Suprapubic skin (tissue), 4 donors: Measurements from ENCODE around the gene SPOPL. TPM values are rescaled to one million over a fixed set of nuclear protein-coding genes. Genes with fewer than 3 reads are reported as not detected.
"Not testable (repeated sequence)": the region's sequence is repeated elsewhere in the genome, so short reads cannot be mapped to it uniquely, and the experiment has no call there.

Source experiments
- DNase-seq, 2 donors: peaks; one replicate each; pipeline ENCODE4 v3.0.0-alpha.2; 2019; ENCODE audit warnings: low spot score in 2 of 2
- H3K27ac ChIP-seq: fragments of 200-600 bp; sonication (generic); one replicate; pipeline ENCODE4 v1.5.1; 2019
- H3K27me3 ChIP-seq: fragments of 200-600 bp; sonication (generic); one replicate; pipeline ENCODE4 v1.5.1; 2019
- H3K36me3 ChIP-seq: fragments of 200-600 bp; sonication (generic); one replicate; pipeline ENCODE4 v1.5.1; 2019
- H3K4me1 ChIP-seq: fragments of 200-600 bp; sonication (generic); one replicate; pipeline ENCODE4 v1.5.1; 2019
- H3K4me3 ChIP-seq: fragments of 200-600 bp; sonication (generic); one replicate; pipeline ENCODE4 v1.5.1; 2019; ENCODE audit warnings: mild to moderate bottlenecking
- H3K9me3 ChIP-seq: fragments of 200-600 bp; sonication (generic); one replicate; pipeline ENCODE4 v1.5.1; 2019
- CTCF ChIP-seq, 2 donors: fragments of 200-600 bp in 1 of 2; fragments of 450-650 bp in 1 of 2; sonication (generic) in 1 of 2; IDR thresholded peaks; one replicate each; pipeline ENCODE4 v1.5.1; 2016 to 2019; ENCODE audit warnings: antibody characterized with exemption in 2 of 2, mild to moderate bottlenecking in 1 of 2, moderate library complexity in 1 of 2
- EP300 ChIP-seq: sonication (generic); formaldehyde crosslinking; IDR thresholded peaks from one replicate; pipeline ENCODE4 v1.6.1; 2017; ENCODE audit warnings: antibody characterized with exemption
- POLR2A ChIP-seq, 2 donors: fragments of 450-650 bp; IDR thresholded peaks; one replicate each; pipeline ENCODE4 v1.6.1; 2017; ENCODE audit warnings: antibody characterized with exemption in 2 of 2, mild to moderate bottlenecking in 2 of 2, moderate library complexity in 2 of 2
- POLR2AphosphoS5 ChIP-seq, 3 donors: sonication (generic); formaldehyde crosslinking; IDR thresholded peaks; one replicate each; pipeline ENCODE4 v1.6.1; 2017; ENCODE audit warnings: antibody characterized with exemption in 3 of 3
- WGBS: methylation state at CpG from one replicate; pipeline ENCODE4 v1.1.5; 2018; 5-methylcytosine and 5-hydroxymethylcytosine counted together
- total RNA-seq, 4 donors: library from RNA; depleted of rRNA; stranded (reverse); fragments of >200 nt; gene quantifications; one replicate each; pipeline ENCODE4 v1.1.0, GENCODE V29; 2016

SPOPL gene
- total RNA-seq, 4 donors from 2014 or later, result 24.8 to 42.4 (median 31.2) TPM

GRCh38 chr2:138474100-138474825 is 27.3 kb upstream of the SPOPL start:
- DNase-seq, result no peak
- H3K36me3 ChIP-seq, result no peaks in the 10 kb centered on the region
- WGBS, result 68% methylated on average over 4 of the region's 4 CpGs
- H3K9me3 ChIP-seq, result no peaks in the 10 kb centered on the region
- H3K27ac ChIP-seq, result no peak overlapping the region
- no peak overlapping the region for H3K4me3 ChIP-seq
- no peak for TF ChIP-seq CTCF (IDR thresholded peaks at IDR 0.05)
- no peak for TF ChIP-seq POLR2A (IDR thresholded peaks at IDR 0.05)
- TF ChIP-seq POLR2AphosphoS5 (IDR thresholded peaks at IDR 0.05), result no peak
- TF ChIP-seq EP300, result no peak
- H3K4me1 ChIP-seq, result peaks cover 5% of the 10 kb centered on the region
- H3K27me3 ChIP-seq, result no peaks in the 10 kb centered on the region

DNA sequence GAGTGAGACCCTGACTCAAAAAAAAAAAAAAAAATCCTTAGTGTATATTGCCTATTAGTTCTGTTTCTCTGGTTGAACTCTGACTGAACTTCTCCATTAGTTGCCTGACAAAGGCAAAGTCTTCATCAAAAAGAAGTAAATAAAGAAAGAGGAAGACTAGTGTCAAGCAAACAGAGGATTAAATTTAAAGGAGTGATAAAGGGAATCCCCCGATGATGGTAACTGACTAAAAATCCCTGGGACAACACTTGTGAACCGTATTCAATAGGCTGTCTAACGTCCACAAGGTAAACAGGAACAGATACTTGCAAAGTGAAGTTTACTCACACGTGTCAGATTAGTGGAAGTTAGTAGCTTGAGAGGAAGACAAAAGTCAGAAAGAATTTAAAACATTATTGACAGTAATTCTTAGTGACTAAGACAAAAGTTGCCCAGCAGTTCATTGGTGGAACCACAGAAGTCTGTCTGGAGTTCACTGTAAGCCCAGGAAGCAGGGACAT is 26.2 kb upstream of the SPOPL start:
- Histone ChIP-seq H3K27ac (no peak overlapping the region), H3K4me3 (no peak overlapping the region), H3K36me3 (no peaks in the 10 kb centered on the region), H3K27me3 (no peaks in the 10 kb centered on the region), H3K9me3 (no peaks in the 10 kb centered on the region), H3K4me1 (peaks cover 5% of the 10 kb centered on the region)
- TF ChIP-seq POLR2A (IDR thresholded peaks at IDR 0.05), result no peak
- no peak for TF ChIP-seq POLR2AphosphoS5 (IDR thresholded peaks at IDR 0.05)
- DNase-seq, result no peak
- WGBS, result 72% methylated on average over 4 of the region's 4 CpGs

DNA sequence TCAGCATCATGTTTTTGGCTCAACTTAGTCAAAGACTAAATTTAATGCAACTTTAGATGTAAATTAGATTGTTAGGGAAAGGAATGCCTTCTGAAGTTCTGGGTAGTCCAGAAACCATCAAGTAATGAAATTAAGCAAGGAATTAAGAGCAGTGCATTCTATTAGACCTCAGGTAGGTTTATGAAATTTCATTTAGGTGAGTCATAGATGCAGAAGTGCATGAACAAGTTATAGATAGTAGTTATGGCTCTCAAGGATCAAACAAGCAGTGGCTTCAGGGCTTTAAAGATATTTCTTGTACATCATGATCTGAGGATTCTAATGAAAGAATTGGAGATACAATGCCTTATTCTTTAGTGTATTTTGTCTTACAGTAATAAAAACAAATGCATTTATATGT is 25.4 kb upstream of the SPOPL start:
- Histone ChIP-seq H3K4me3 (no peak overlapping the region), H3K9me3 (no peaks in the 10 kb centered on the region), H3K27ac (no peak overlapping the region), H3K36me3 (no peaks in the 10 kb centered on the region), H3K4me1 (no peaks in the 10 kb centered on the region), H3K27me3 (no peaks in the 10 kb centered on the region)
- DNase-seq, result no peak
- no peak for TF ChIP-seq EP300
- no peak for TF ChIP-seq POLR2A (IDR thresholded peaks at IDR 0.05)
- TF ChIP-seq POLR2AphosphoS5 (IDR thresholded peaks at IDR 0.05), result no peak
- no peak for TF ChIP-seq CTCF (IDR thresholded peaks at IDR 0.05)

DNA sequence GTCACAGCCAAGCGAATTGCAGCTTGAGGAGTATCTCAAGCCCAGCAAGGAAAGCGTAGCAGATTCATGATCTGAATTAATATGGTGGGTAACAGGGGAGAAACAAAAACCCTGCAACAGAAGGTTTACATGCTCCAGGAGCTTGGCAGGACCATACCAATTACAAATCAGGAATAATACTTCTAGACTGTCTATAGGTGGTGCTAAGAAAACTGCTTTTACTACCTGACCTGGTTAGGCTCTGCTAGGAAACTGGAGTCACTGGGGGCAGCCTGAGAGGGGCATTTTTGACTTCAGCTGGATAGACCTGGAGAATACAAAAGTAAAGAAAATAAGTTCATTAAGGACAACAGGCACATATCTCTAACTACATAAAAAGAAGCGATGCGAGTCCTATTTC is 24.6 kb upstream of the SPOPL start:
- Histone ChIP-seq H3K9me3 (no peaks in the 10 kb centered on the region), H3K4me1 (no peaks in the 10 kb centered on the region)

GRCh38 chr2:138482796-138483195 is 18.8 kb upstream of the SPOPL start:
- not testable (repeated sequence) for H3K36me3 ChIP-seq, H3K9me3 ChIP-seq, H3K4me3 ChIP-seq, H3K4me1 ChIP-seq, H3K27me3 ChIP-seq, DNase-seq, H3K27ac ChIP-seq

More for the DNA sequence above, 24.6 kb upstream of the SPOPL start:
- 98% methylated on average over 4 of the region's 4 CpGs for WGBS
- Histone ChIP-seq H3K36me3 (no peaks in the 10 kb centered on the region), H3K27me3 (no peaks in the 10 kb centered on the region), H3K27ac (no peak overlapping the region), H3K4me3 (no peak overlapping the region)
- TF ChIP-seq POLR2A (IDR thresholded peaks at IDR 0.05), result no peak
- no peak for TF ChIP-seq CTCF (IDR thresholded peaks at IDR 0.05)
- TF ChIP-seq EP300, result no peak
- no peak for TF ChIP-seq POLR2AphosphoS5 (IDR thresholded peaks at IDR 0.05)
- no peak for DNase-seq

DNA sequence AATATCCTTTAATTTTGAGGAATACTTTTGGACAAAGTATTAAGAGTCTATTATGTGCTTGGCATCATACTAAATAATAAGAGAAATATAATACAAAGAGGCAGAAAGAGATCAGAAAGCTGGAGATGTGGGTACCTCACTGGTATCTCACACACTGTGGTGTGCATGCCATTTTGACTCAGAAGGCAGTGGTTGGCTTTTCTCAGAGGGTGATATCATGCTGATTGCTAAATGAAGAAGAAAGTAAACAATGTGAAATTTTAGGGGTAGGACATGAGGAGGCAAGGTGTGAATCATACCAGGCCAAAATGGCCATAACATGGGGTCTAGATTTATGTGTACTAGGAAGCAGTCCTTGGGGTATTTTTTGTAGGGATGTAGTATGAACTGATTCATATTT is 16.6 kb upstream of the SPOPL start:
- Histone ChIP-seq H3K36me3 (no peaks in the 10 kb centered on the region), H3K27ac (no peak overlapping the region), H3K9me3 (no peaks in the 10 kb centered on the region), H3K4me3 (no peak overlapping the region), H3K4me1 (peaks cover 2% of the 10 kb centered on the region), H3K27me3 (no peaks in the 10 kb centered on the region)
- DNase-seq, result no peak
- TF ChIP-seq CTCF (IDR thresholded peaks at IDR 0.05) (no peak), EP300 (no peak), POLR2AphosphoS5 (IDR thresholded peaks at IDR 0.05) (no peak), POLR2A (IDR thresholded peaks at IDR 0.05) (no peak)
